ENCODE data around the gene PAQR9.

DNA sequence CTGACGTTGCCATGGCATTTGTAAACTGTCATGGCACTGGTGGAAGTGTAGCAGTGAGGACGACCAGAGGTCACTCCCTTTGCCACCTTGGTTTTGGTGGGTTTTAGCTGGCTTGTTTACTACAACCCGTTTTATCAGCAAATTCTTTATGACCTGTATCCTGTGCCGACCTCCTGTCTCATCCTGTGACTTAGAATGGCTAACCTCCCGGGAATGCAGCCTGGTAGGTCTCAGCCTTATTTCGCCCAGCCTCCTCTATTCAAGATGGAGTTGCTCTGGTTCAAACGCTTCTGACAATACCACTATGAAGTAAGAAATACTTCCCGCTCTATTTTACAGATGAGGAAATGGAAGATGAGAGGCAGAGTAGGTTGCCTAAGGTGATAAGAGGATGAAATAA is 16.6 kb downstream of the PAQR9 start:
- TF ChIP-seq, protein P1, sequence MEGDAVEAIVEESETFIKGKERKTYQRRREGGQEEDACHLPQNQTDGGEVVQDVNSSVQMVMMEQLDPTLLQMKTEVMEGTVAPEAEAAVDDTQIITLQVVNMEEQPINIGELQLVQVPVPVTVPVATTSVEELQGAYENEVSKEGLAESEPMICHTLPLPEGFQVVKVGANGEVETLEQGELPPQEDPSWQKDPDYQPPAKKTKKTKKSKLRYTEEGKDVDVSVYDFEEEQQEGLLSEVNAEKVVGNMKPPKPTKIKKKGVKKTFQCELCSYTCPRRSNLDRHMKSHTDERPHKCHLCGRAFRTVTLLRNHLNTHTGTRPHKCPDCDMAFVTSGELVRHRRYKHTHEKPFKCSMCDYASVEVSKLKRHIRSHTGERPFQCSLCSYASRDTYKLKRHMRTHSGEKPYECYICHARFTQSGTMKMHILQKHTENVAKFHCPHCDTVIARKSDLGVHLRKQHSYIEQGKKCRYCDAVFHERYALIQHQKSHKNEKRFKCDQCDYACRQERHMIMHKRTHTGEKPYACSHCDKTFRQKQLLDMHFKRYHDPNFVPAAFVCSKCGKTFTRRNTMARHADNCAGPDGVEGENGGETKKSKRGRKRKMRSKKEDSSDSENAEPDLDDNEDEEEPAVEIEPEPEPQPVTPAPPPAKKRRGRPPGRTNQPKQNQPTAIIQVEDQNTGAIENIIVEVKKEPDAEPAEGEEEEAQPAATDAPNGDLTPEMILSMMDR (IDR thresholded peaks at IDR 0.05): no peak
- TF ChIP-seq POLR2A (IDR thresholded peaks at IDR 0.05): no peak

Measured in lower leg skin (tissue), 3 donors.